H9 (cell line): Measurements from ENCODE around the gene MYL3. TPM values are rescaled to one million over a fixed set of nuclear protein-coding genes. Genes with fewer than 3 reads are reported as not detected.

Experiments
- DNase-seq: peaks from one replicate; pipeline ENCODE4 v3.0.0-alpha.2; 2017
- H2AFZ ChIP-seq: one replicate; pipeline ENCODE4 v1.6.1; 2013; ENCODE audit warnings: mild to moderate bottlenecking, low read length, control low read depth, moderate library complexity
- H2AK5ac ChIP-seq: 2 replicates; pipeline ENCODE4 v1.6.1; 2013; ENCODE audit warnings: low read length, control low read depth, mixed read lengths; ENCODE audit not compliant: insufficient read length
- H2BK120ac ChIP-seq: one replicate; pipeline ENCODE4 v1.6.1; 2013; ENCODE audit warnings: low read depth, mild to moderate bottlenecking, low read length, control low read depth, inconsistent platforms; ENCODE audit not compliant: poor library complexity, severe bottlenecking
- H2BK12ac ChIP-seq: 2 replicates; pipeline ENCODE4 v1.6.1; 2013; ENCODE audit warnings: low read length, control low read depth, mixed read lengths, low read depth; ENCODE audit not compliant: insufficient read length
- H2BK15ac ChIP-seq: 2 replicates; pipeline ENCODE4 v1.6.1; 2013; ENCODE audit warnings: low read depth, low read length, control low read depth
- H2BK20ac ChIP-seq: one replicate; pipeline ENCODE4 v1.6.1; 2013; ENCODE audit warnings: low read depth, mild to moderate bottlenecking, low read length, control low read depth, inconsistent platforms; ENCODE audit not compliant: poor library complexity, severe bottlenecking
- H2BK5ac ChIP-seq: 2 replicates; pipeline ENCODE4 v1.6.1; 2013; ENCODE audit warnings: low read length, control low read depth, mixed read lengths; ENCODE audit not compliant: insufficient read length
- H3K14ac ChIP-seq: 2 replicates; pipeline ENCODE4 v1.6.1; 2013; ENCODE audit warnings: low read length, control low read depth; ENCODE audit not compliant: insufficient read depth
- H3K18ac ChIP-seq: 2 replicates; pipeline ENCODE4 v1.6.1; 2013; ENCODE audit warnings: low read depth, mild to moderate bottlenecking, mixed read lengths, low read length, control low read depth; ENCODE audit not compliant: insufficient read length
- H3K23ac ChIP-seq: 2 replicates; pipeline ENCODE4 v1.6.1; 2013; ENCODE audit warnings: low read length, control low read depth, mixed read lengths, low read depth; ENCODE audit not compliant: insufficient read length
- H3K23me2 ChIP-seq: 2 replicates; pipeline ENCODE4 v1.6.1; 2013; ENCODE audit warnings: low read depth, mild to moderate bottlenecking, mixed read lengths, low read length, control low read depth; ENCODE audit not compliant: insufficient read length, poor library complexity, severe bottlenecking
- H3K27ac ChIP-seq: 2 replicates; pipeline ENCODE4 v1.5.1; 2013; ENCODE audit warnings: low read length, control low read depth, mixed read lengths, low read depth; ENCODE audit not compliant: insufficient read length
- H3K27me3 ChIP-seq: 2 replicates; pipeline ENCODE4 v1.6.1; 2013; ENCODE audit warnings: low read length, control low read depth, inconsistent platforms; ENCODE audit not compliant: insufficient read depth
- H3K4ac ChIP-seq: 2 replicates; pipeline ENCODE4 v1.6.1; 2013; ENCODE audit warnings: low read depth, mild to moderate bottlenecking, control low read depth, inconsistent platforms, low read length, moderate library complexity
- H3K4me1 ChIP-seq: 2 replicates; pipeline ENCODE4 v1.6.1; 2013; ENCODE audit warnings: low read length, control low read depth, inconsistent platforms; ENCODE audit not compliant: insufficient read depth
- H3K4me2 ChIP-seq: 2 replicates; pipeline ENCODE4 v1.6.1; 2013; ENCODE audit warnings: low read length, control low read depth, mixed read lengths; ENCODE audit not compliant: insufficient read length, insufficient read depth
- H3K56ac ChIP-seq: 2 replicates; pipeline ENCODE4 v1.6.1; 2013; ENCODE audit warnings: low read depth, mild to moderate bottlenecking, mixed read lengths, low read length, control low read depth; ENCODE audit not compliant: insufficient read length
- H3K79me1 ChIP-seq: 2 replicates; pipeline ENCODE4 v1.6.1; 2013; ENCODE audit warnings: low read depth, mild to moderate bottlenecking, moderate library complexity, low read length, control low read depth, inconsistent platforms; ENCODE audit not compliant: insufficient read depth, poor library complexity, severe bottlenecking
- H3K79me2 ChIP-seq: 2 replicates; pipeline ENCODE4 v1.6.1; 2013; ENCODE audit warnings: low read length, control low read depth, inconsistent platforms; ENCODE audit not compliant: insufficient read depth
- H3K9ac ChIP-seq: 2 replicates; pipeline ENCODE4 v1.6.1; 2013; ENCODE audit warnings: low read length, control low read depth, mixed read lengths; ENCODE audit not compliant: insufficient read length; ENCODE audit errors: extremely low read depth
- H3K9me3 ChIP-seq: one replicate; pipeline ENCODE4 v1.6.1; 2013; ENCODE audit warnings: low read depth, low read length, inconsistent platforms; ENCODE audit not compliant: control insufficient read depth
- H3T11ph ChIP-seq: one replicate; pipeline ENCODE4 v1.6.1; 2013; ENCODE audit warnings: mild to moderate bottlenecking, low read length, control low read depth, inconsistent platforms
- H4K20me1 ChIP-seq: one replicate; pipeline ENCODE4 v1.6.1; 2013; ENCODE audit not compliant: control insufficient read depth, insufficient read length, insufficient read depth
- H4K5ac ChIP-seq: 2 replicates; pipeline ENCODE4 v1.6.1; 2013; ENCODE audit warnings: low read depth, mild to moderate bottlenecking, mixed read lengths, low read length, control low read depth; ENCODE audit not compliant: insufficient read length
- H4K8ac ChIP-seq: replicated peaks from 2 replicates; pipeline ENCODE4 v1.6.1; 2013; ENCODE audit warnings: low read length, control low read depth, mixed read lengths, low read depth; ENCODE audit not compliant: insufficient read length
- H4K91ac ChIP-seq: 2 replicates; pipeline ENCODE4 v1.6.1; 2013; ENCODE audit warnings: low read depth, mild to moderate bottlenecking, moderate library complexity, mixed read lengths, low read length, control low read depth; ENCODE audit not compliant: insufficient read length
- H3K27ac Mint-ChIP-seq, 3 experiments: 2 replicates in 2 of 3; 3 replicates in 1 of 3; pipeline ENCODE4 v1.8.0; 2020 to 2021; ENCODE audit warnings: mixed read lengths in 3 of 3, mild to moderate bottlenecking in 1 of 3, moderate library complexity in 1 of 3
- H3K27me3 Mint-ChIP-seq: 2 replicates; pipeline ENCODE4 v1.8.0; 2021; ENCODE audit warnings: low read depth, mild to moderate bottlenecking, moderate library complexity, mixed read lengths
- H3K36me3 Mint-ChIP-seq, 3 experiments: 2 replicates in 2 of 3; 3 replicates in 1 of 3; pipeline ENCODE4 v1.8.0; 2020 to 2021; ENCODE audit warnings: low read depth in 3 of 3, mixed read lengths in 3 of 3; ENCODE audit not compliant: insufficient read depth in 1 of 3
- H3K4me1 Mint-ChIP-seq, 2 experiments: 2 replicates each; pipeline ENCODE4 v1.8.0; 2020; ENCODE audit warnings: mixed read lengths in 2 of 2
- H3K4me3 Mint-ChIP-seq, 2 experiments: 2 replicates in 1 of 2; 3 replicates in 1 of 2; pipeline ENCODE4 v1.8.0; 2020 to 2021; ENCODE audit warnings: mild to moderate bottlenecking in 2 of 2, mixed read lengths in 2 of 2, moderate library complexity in 1 of 2
- H3K9me3 Mint-ChIP-seq, 2 experiments: 2 replicates in 1 of 2; 3 replicates in 1 of 2; pipeline ENCODE4 v1.8.0; 2020; ENCODE audit warnings: mild to moderate bottlenecking in 2 of 2, mixed read lengths in 2 of 2, moderate library complexity in 1 of 2
- CTCF ChIP-seq: fragments of 200-600 bp; sonication (generic); conservative IDR thresholded peaks from 3 replicates; pipeline ENCODE4 v1.8.0; 2021; ENCODE audit warnings: antibody characterized with exemption, mild to moderate bottlenecking
- WGBS: extraction: QIAGEN DNeasy Blood & Tissue Kit; methylation state at CpG from one replicate; pipeline ENCODE4 v1.1.7; 2013; ENCODE audit warnings: missing lambda C conversion rate, low lambda C conversion rate, mixed read lengths; ENCODE audit not compliant: insufficient read length; ENCODE audit errors: extremely low coverage; 5-methylcytosine and 5-hydroxymethylcytosine counted together
- total RNA-seq: library from RNA; stranded (reverse); gene quantifications from 2 replicates; pipeline ENCODE4 v1.2.1, GENCODE V29; 2021

The MYL3 gene
- total RNA-seq, 1 experiment from 2014 or later: 0.24 TPM

- no peaks in the 10 kb centered on the region for H3K23me2 ChIP-seq
- no peak overlapping the region for H3K4me2 ChIP-seq
- WGBS: no CpG with 5 or more reads among the region's 2 CpGs
- no peak overlapping the region for H3K18ac ChIP-seq
- no peak overlapping the region for H2BK20ac ChIP-seq
- H3K23ac ChIP-seq: no peak overlapping the region
- H3K14ac ChIP-seq: no peak overlapping the region
- H3T11ph ChIP-seq: no peak overlapping the region
- H4K20me1 ChIP-seq: no peaks in the 10 kb centered on the region
- no peak overlapping the region for H3K4ac ChIP-seq
- no peak overlapping the region for H2BK120ac ChIP-seq
- H4K91ac ChIP-seq: no peak overlapping the region
- H3K27ac ChIP-seq: no peak overlapping the region
- no peaks in the 10 kb centered on the region for H3K79me1 ChIP-seq
- Mint-ChIP-seq H3K27me3 (peaks cover 23% of the 10 kb centered on the region), H3K4me3 (no peak overlapping the region), H3K36me3 (no peaks in the 10 kb centered on the region), H3K9me3 (no peaks in the 10 kb centered on the region), H3K27ac (no peak overlapping the region), H3K4me1 (peaks cover 8 to 23% of the 10 kb centered on the region in 2 experiments)
- H2BK5ac ChIP-seq: no peak overlapping the region
- no peak overlapping the region for H2BK15ac ChIP-seq
- H2BK12ac ChIP-seq: no peak overlapping the region
- H3K79me2 ChIP-seq: no peaks in the 10 kb centered on the region
- no peaks in the 10 kb centered on the region for H3K4me1 ChIP-seq
- no peak overlapping the region for H3K9ac ChIP-seq
- no peak for DNase-seq
- H2AFZ ChIP-seq: no peak overlapping the region
- H3K9me3 ChIP-seq: no peaks in the 10 kb centered on the region
- H4K5ac ChIP-seq: no peak overlapping the region
- H3K27me3 ChIP-seq: no peaks in the 10 kb centered on the region
- no peak overlapping the region for H2AK5ac ChIP-seq
- TF ChIP-seq CTCF: no peak
- no peak overlapping the region for H4K8ac ChIP-seq
- H3K56ac ChIP-seq: no peak overlapping the region
Measured at GRCh38 chr3:46865546-46865945, 2.3 kb upstream of the MYL3 start.
